ENCODE results near the gene DOCK2. TPM values are rescaled to one million over a fixed set of nuclear protein-coding genes. Genes with fewer than 3 reads are reported as not detected.

The DOCK2 gene
- total and polyA plus RNA-seq, 12 donors: 3.3 to 59.5 (median 21.0) TPM

GRCh38 chr5:169971780-169972179, 334.7 kb downstream of the DOCK2 start:
- no peak for DNase-seq
- peaks cover 0 to 4% of the 10 kb centered on the region in 2 donors for H3K4me1 ChIP-seq (replicated peaks in 1 of 2)
- no peak overlapping the region for H3K27ac ChIP-seq
- H3K27me3 ChIP-seq: no peaks in the 10 kb centered on the region
- no peaks in the 10 kb centered on the region for H3K36me3 ChIP-seq (replicated peaks in 1 of 2)
- TF ChIP-seq POLR2A (IDR thresholded peaks at IDR 0.05): no peak
- TF ChIP-seq, protein P1, sequence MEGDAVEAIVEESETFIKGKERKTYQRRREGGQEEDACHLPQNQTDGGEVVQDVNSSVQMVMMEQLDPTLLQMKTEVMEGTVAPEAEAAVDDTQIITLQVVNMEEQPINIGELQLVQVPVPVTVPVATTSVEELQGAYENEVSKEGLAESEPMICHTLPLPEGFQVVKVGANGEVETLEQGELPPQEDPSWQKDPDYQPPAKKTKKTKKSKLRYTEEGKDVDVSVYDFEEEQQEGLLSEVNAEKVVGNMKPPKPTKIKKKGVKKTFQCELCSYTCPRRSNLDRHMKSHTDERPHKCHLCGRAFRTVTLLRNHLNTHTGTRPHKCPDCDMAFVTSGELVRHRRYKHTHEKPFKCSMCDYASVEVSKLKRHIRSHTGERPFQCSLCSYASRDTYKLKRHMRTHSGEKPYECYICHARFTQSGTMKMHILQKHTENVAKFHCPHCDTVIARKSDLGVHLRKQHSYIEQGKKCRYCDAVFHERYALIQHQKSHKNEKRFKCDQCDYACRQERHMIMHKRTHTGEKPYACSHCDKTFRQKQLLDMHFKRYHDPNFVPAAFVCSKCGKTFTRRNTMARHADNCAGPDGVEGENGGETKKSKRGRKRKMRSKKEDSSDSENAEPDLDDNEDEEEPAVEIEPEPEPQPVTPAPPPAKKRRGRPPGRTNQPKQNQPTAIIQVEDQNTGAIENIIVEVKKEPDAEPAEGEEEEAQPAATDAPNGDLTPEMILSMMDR (IDR thresholded peaks at IDR 0.05): no peak
- no peaks in the 10 kb centered on the region for H3K9me3 ChIP-seq (replicated peaks in 1 of 3)
- WGBS, 4 donors: 82 to 95% (median 88%) methylated on average over 1 of the region's 1 CpG
- intact Hi-C loops (cut with DNase I): no loop called here
- H3K4me3 ChIP-seq: no peak overlapping the region

DNA sequence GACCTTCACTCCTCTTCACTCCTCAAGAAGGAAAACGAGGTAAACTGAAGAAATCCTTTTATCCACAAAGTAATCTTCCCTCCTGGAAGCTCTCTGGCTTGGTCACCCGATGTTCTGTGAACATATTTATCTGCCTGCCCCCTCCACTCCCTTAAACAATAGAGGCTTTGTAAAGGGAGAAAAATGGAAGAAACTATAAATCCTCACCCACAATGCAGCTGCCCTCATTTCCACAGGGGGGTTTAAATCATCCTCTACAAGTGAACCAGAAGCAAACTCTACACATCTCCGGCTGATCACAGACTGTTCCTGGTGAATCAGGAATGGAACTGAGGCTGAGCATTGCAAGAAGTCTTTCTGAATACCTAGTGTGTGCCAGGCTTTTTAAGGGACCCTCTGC, 336.0 kb downstream of the DOCK2 start:
- WGBS, 4 donors: 62 to 74% (median 70%) methylated on average over 3 of the region's 3 CpGs
- intact Hi-C loops (cut with DNase I): no loop called here

GRCh38 chr5:169974121-169974770, 337.2 kb downstream of the DOCK2 start:
- Histone ChIP-seq H3K4me1 (replicated peaks in 1 of 2) (peaks cover 0 to 4% of the 10 kb centered on the region in 2 donors), H3K36me3 (replicated peaks in 1 of 2) (no peaks in the 10 kb centered on the region), H3K27me3 (no peaks in the 10 kb centered on the region), H3K9me3 (replicated peaks in 1 of 3) (no peaks in the 10 kb centered on the region), H3K4me3 (no peak overlapping the region), H3K27ac (no peak overlapping the region)
- intact Hi-C loops (cut with DNase I): no loop called here
- 73 to 88% (median 83%) methylated on average over 6 of the region's 6 CpGs for WGBS, 4 donors
- DNase-seq: no peak
- no peak for TF ChIP-seq POLR2A (IDR thresholded peaks at IDR 0.05)
- TF ChIP-seq, protein P1 (IDR thresholded peaks at IDR 0.05): no peak

More for the DNA sequence above, 336.0 kb downstream of the DOCK2 start:
- H3K27ac ChIP-seq: no peak overlapping the region
- H3K27me3 ChIP-seq: no peaks in the 10 kb centered on the region
- no peak overlapping the region for H3K4me3 ChIP-seq
- TF ChIP-seq POLR2A (IDR thresholded peaks at IDR 0.05): no peak
- TF ChIP-seq, protein P1 (IDR thresholded peaks at IDR 0.05): no peak
- H3K4me1 ChIP-seq (replicated peaks in 1 of 2): peaks cover 0 to 4% of the 10 kb centered on the region in 2 donors
- H3K9me3 ChIP-seq (replicated peaks in 1 of 3): no peaks in the 10 kb centered on the region
- DNase-seq: no peak
- H3K36me3 ChIP-seq (replicated peaks in 1 of 2): no peaks in the 10 kb centered on the region

- Histone ChIP-seq H3K4me3 (no peak overlapping the region), H3K27ac (no peak overlapping the region), H3K9me3 (replicated peaks in 1 of 3) (no peaks in the 10 kb centered on the region), H3K36me3 (replicated peaks in 1 of 2) (no peaks in the 10 kb centered on the region), H3K27me3 (no peaks in the 10 kb centered on the region), H3K4me1 (replicated peaks in 1 of 2) (peaks cover 0 to 7% of the 10 kb centered on the region in 2 donors)
- intact Hi-C loops (cut with DNase I): no loop called here
- 28 to 48% (median 40%) methylated on average over 7 of the region's 7 CpGs for WGBS, 4 donors
- TF ChIP-seq, protein P1 (IDR thresholded peaks at IDR 0.05): no peak
- no peak for TF ChIP-seq POLR2A (IDR thresholded peaks at IDR 0.05)
- DNase-seq: no peak
Measured at GRCh38 chr5:169978714-169979113, 341.6 kb downstream of the DOCK2 start.

Measured in adrenal gland (tissue), 12 donors.